ENCODE measurements around the gene PRKAG1.

PRKAG1 gene

DNA sequence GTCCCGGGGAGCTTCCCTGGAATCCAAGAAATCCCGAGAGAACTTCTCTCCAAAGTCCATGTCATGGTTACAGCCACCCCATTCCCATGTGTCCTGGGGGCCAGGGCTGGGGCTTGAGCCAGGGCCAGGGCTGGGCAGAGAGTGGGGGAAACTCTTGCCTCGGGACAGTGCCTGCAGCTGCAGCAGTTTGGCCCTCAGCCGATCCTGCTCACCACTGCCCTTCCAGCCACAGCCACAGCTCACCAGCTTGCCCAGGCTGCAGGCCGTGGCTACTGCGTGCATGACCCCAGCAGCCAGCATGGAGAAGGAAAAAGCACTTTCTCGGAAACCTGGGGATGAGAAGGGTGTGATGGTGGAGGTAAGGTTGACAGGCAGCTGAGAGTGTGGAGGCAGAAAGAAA, 50.6 kb downstream of the PRKAG1 start:
- TF ChIP-seq, protein P1, sequence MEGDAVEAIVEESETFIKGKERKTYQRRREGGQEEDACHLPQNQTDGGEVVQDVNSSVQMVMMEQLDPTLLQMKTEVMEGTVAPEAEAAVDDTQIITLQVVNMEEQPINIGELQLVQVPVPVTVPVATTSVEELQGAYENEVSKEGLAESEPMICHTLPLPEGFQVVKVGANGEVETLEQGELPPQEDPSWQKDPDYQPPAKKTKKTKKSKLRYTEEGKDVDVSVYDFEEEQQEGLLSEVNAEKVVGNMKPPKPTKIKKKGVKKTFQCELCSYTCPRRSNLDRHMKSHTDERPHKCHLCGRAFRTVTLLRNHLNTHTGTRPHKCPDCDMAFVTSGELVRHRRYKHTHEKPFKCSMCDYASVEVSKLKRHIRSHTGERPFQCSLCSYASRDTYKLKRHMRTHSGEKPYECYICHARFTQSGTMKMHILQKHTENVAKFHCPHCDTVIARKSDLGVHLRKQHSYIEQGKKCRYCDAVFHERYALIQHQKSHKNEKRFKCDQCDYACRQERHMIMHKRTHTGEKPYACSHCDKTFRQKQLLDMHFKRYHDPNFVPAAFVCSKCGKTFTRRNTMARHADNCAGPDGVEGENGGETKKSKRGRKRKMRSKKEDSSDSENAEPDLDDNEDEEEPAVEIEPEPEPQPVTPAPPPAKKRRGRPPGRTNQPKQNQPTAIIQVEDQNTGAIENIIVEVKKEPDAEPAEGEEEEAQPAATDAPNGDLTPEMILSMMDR (conservative IDR thresholded peaks at IDR 0.05; ENCODE audit: control insufficient read depth, insufficient read depth, low read depth, low read length) = no peak
- no peak overlapping the region for H3K4me3 ChIP-seq (ENCODE audit: control insufficient read depth, low read depth, low read length)
- DNase-seq (ENCODE audit: low read depth) = no peak

DNA sequence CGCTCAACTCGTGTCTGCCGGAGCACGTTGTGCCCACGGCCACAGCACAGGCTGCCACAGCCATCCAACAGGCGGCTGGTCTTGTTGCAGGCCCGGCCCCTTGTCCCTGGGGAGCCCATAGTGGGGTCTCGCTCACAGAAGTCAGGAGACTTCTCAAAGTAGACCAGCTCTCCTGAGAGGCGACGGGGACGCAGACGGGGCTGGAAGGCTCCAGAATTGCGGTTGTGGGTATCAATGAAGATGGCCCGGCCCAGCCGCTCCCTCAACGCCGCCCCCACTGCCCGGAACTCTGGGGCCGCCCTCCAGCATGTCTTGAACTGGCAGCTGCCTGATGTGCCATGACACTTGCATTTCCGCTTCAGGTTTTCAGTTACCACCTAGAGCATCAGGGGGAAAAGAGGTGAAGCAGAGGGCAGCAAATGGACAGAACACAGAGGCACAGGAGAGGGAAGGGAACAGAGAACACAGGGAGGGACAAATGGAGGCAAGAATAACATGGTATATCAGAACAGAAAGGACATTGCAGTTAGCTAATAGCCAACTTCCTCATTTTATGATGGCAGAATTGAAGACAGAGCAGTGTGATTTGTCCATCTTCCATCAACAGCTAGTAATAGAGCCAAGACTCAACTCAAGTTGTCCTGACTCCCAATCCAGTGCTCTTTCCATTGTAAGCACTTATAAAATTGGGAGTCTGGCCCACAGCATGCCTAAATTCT, 52.2 kb downstream of the PRKAG1 start:
- TF ChIP-seq, protein P1 (conservative IDR thresholded peaks at IDR 0.05; ENCODE audit: control insufficient read depth, insufficient read depth, low read depth, low read length) = no peak
- no peak for DNase-seq (ENCODE audit: low read depth)
- H3K4me3 ChIP-seq (ENCODE audit: control insufficient read depth, low read depth, low read length) = no peak overlapping the region

DNA sequence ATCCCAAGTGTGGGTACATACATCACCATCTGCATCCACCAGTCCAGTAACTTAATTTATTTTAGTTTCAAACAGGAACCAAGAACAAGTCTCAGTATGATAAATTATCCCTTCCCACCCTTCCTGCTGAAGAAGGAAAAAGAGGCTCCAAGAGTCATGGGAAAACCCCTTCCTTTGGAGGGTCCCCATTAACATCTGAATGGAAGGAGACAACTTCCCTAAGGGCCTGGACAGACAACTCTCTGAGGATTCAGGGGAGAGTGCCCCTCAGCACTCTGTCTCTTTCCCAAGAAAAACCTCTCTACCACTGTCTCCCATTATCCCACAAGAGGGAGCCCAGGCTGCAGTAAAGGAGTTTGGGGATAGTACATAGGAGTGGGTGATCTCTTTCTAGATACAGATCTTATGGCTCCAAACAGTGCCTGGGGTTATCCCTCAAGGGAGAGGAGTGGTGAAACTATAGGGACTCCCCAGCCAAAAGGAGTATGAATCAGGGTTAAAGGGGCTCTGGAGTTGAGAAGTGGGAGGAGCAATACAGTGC, 53.2 kb downstream of the PRKAG1 start:
- TF ChIP-seq, protein P1 (conservative IDR thresholded peaks at IDR 0.05; ENCODE audit: control insufficient read depth, insufficient read depth, low read depth, low read length) = peak; percentile 48
- DNase-seq (ENCODE audit: low read depth) = peak; percentile 40
- no peak overlapping the region for H3K4me3 ChIP-seq (ENCODE audit: control insufficient read depth, low read depth, low read length)

DNA sequence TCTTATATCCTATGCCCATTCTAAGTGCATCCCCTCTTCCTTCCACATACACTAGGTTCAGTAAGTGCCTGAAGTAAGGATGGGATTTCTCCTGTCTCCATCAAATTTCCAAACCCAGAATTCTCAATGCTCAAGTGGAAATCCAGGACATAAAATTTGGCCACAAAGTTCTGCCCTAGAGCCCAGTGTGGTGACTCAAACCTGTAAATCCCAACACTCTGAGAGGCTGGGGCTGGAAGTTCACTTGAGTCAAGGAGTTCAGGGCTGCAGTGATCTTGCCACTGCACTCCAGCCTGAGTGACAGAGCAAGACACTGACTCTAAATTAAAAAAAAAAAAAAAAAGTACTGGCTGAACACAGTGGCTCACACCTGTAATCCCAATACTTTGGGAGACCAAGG, 56.8 kb downstream of the PRKAG1 start:
- TF ChIP-seq, protein P1 (conservative IDR thresholded peaks at IDR 0.05; ENCODE audit: control insufficient read depth, insufficient read depth, low read depth, low read length) = no peak
- peak; percentile 34 for DNase-seq (ENCODE audit: low read depth)
- H3K4me3 ChIP-seq (ENCODE audit: control insufficient read depth, low read depth, low read length) = no peak overlapping the region

DNA sequence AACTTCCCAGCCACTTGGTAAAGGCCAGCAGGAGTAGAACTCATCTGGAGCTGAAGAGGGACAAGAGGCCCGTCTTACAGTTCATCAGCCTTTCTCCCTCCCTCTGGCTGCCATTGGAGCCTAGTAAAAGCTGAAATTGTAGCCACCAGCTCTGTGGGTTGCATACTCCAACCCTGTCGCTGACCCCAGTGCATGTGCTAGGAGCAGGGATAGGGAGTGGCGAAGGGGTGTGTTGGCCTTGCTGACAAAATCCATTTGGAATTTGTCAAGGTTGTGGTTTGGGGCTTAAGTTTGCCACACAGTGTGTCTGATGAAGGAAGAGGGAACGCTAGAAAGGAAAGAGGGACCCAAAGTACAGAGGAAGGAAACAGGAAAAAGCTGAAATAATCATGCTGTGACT, 57.2 kb downstream of the PRKAG1 start:
- H3K4me3 ChIP-seq (ENCODE audit: control insufficient read depth, low read depth, low read length) = no peak overlapping the region
- TF ChIP-seq, protein P1 (conservative IDR thresholded peaks at IDR 0.05; ENCODE audit: control insufficient read depth, insufficient read depth, low read depth, low read length) = no peak
- DNase-seq (ENCODE audit: low read depth) = no peak

DNA sequence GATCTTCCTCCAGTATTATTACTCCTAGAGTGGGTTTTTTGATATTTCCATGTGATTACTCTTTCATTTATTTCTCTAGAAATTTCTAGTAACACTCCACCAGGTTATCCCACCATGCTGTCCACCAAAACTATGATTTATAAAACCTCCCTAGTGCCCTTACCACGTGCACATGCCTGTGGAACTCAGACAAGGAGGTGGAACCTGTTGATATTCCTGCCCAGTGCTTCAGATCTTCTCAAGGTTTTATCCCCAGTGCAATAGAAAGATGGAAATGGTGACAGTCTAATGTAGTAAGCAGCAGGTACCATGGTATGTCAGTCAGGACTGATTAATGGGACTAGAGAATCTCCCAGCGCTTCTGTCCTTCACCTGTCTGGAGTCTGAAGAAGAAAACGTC, 57.7 kb downstream of the PRKAG1 start:
- no peak for DNase-seq (ENCODE audit: low read depth)
- no peak overlapping the region for H3K4me3 ChIP-seq (ENCODE audit: control insufficient read depth, low read depth, low read length)
- TF ChIP-seq, protein P1 (conservative IDR thresholded peaks at IDR 0.05; ENCODE audit: control insufficient read depth, insufficient read depth, low read depth, low read length) = no peak
